AG04450 (cell line): ENCODE data around the gene PPY. TPM values are rescaled to one million over a fixed set of nuclear protein-coding genes. Genes with fewer than 3 reads are reported as not detected.

Experiments
- CTCF ChIA-PET: fragments of 300-600, 350-600 bp; formaldehyde crosslinking; extraction: SDS; loops from one replicate; lab custom pipeline; 2022; ENCODE audit warnings: antibody characterized with exemption, inconsistent platforms; lab: Charles Lee
- POLR2A ChIA-PET: fragments of 350-600 bp; formaldehyde crosslinking; extraction: SDS; loops from one replicate; lab custom pipeline; 2021; ENCODE audit warnings: antibody characterized with exemption, inconsistent platforms; lab: Yijun Ruan, JAX
- DNase-seq: peaks from one replicate; pipeline ENCODE4 v3.0.0-alpha.2; 2011; ENCODE audit warnings: low read depth, low spot score
- H3K27ac ChIP-seq: one replicate; pipeline ENCODE4 v1.5.1; 2012; ENCODE audit warnings: low read depth, low read length, control low read depth
- H3K27me3 ChIP-seq: one replicate; pipeline ENCODE4 v1.6.0; 2012; ENCODE audit warnings: low read length; ENCODE audit not compliant: control insufficient read depth, insufficient read depth
- H3K4me3 ChIP-seq: 2 replicates; pipeline ENCODE4 v1.5.1; 2011; ENCODE audit warnings: mild to moderate bottlenecking, low read depth, low read length, control low read depth
- H3K9me3 ChIP-seq: 2 replicates; pipeline ENCODE4 v1.5.1; 2012; ENCODE audit warnings: low read length; ENCODE audit not compliant: control insufficient read depth, insufficient read depth
- polyA plus RNA-seq: library from polyadenylated mRNA; depleted of rRNA; stranded (reverse); fragments of >200 nt; gene quantifications from 2 replicates; pipeline ENCODE4 v1.2.3, GENCODE V29; 2011
- TF ChIP-seq, protein P1 (sequence below): IDR thresholded peaks from 2 replicates; pipeline ENCODE4 v1.5.1; 2011; ENCODE audit warnings: low read depth, low read length, control low read depth, inconsistent platforms

Gene PPY
- polyA plus RNA-seq, 1 experiment: not detected

DNA sequence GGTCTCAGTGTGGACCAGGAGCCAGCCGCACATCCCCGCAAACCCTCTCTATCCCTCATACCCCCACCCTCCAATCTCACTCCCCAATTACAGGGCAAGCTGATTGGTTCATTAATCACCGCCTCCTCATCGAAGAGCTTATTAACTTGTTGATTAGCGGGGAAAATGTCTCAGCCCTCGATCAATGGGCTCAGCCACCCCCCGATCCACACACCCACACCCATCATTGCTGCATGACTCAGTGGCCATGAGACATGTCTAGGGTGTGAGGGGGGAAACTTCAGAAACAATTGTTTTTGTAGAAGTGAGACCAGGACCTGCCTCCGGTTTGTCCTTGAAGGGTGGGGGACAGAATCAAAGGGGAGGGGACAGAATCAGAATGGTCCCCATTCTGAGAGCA lies 13.9 kb upstream of the PPY start:
- Histone ChIP-seq H3K27me3 (peaks cover 50% of the 10 kb centered on the region), H3K4me3 (no peak overlapping the region), H3K27ac (no peak overlapping the region), H3K9me3 (peaks cover 8% of the 10 kb centered on the region; the same call in 1 of the 2 replicates)
- ChIA-PET POLR2A (no interaction called here), CTCF (interaction anchor here (0.9 to 1.0 kb wide), 2 partner anchors 13 to 28 kb away, joined by 3 to 4 read pairs; no protein-coding TSS in a partner anchor)
- DNase-seq: no peak
- TF ChIP-seq, protein P1, sequence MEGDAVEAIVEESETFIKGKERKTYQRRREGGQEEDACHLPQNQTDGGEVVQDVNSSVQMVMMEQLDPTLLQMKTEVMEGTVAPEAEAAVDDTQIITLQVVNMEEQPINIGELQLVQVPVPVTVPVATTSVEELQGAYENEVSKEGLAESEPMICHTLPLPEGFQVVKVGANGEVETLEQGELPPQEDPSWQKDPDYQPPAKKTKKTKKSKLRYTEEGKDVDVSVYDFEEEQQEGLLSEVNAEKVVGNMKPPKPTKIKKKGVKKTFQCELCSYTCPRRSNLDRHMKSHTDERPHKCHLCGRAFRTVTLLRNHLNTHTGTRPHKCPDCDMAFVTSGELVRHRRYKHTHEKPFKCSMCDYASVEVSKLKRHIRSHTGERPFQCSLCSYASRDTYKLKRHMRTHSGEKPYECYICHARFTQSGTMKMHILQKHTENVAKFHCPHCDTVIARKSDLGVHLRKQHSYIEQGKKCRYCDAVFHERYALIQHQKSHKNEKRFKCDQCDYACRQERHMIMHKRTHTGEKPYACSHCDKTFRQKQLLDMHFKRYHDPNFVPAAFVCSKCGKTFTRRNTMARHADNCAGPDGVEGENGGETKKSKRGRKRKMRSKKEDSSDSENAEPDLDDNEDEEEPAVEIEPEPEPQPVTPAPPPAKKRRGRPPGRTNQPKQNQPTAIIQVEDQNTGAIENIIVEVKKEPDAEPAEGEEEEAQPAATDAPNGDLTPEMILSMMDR: no peak

DNA sequence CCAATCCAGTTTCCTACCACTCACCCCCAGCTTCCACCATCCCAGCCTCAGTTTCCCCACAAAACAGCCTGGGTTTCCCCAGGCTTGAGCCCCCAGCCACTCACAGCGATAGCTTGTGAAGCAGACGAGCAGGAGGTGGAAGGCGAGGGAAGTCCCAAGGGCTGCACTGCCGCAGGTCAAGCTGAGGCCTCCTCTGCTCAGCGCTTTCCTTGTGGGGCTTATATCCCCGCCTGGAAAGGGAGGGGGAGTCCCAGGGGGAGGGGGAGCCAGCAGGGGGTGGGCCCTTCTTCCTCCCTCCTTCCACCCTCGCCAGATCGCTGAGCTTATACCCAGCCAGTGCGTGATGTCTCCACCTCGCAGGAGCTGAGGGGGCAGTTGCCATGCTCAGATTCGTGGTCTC lies 11.5 kb upstream of the PPY start, which contains the start of gene PYY:
TSS of gene PYY (minus strand) at position 195 of the 400 bp plus-strand sequence. CDS start 457 bp downstream, outside the sequence.
- H3K9me3 ChIP-seq: peaks cover 8% of the 10 kb centered on the region; the same call in 1 of the 2 replicates
- TF ChIP-seq, protein P1: no peak
- H3K27ac ChIP-seq: no peak within 1 kb of the TSS
- H3K4me3 ChIP-seq: no peak within 1 kb of the TSS
- peaks cover 66% of the 10 kb centered on the region for H3K27me3 ChIP-seq
- POLR2A ChIA-PET: interaction anchor here (0.7 kb wide), 1 partner anchor 75 kb away, joined by 3 read pairs; no protein-coding TSS in a partner anchor
- CTCF ChIA-PET: interaction anchor here (0.7 to 1.4 kb wide), 2 partner anchors 10 to 11 kb away, joined by 3 to 5 read pairs; no protein-coding TSS in a partner anchor
- DNase-seq: no peak

DNA sequence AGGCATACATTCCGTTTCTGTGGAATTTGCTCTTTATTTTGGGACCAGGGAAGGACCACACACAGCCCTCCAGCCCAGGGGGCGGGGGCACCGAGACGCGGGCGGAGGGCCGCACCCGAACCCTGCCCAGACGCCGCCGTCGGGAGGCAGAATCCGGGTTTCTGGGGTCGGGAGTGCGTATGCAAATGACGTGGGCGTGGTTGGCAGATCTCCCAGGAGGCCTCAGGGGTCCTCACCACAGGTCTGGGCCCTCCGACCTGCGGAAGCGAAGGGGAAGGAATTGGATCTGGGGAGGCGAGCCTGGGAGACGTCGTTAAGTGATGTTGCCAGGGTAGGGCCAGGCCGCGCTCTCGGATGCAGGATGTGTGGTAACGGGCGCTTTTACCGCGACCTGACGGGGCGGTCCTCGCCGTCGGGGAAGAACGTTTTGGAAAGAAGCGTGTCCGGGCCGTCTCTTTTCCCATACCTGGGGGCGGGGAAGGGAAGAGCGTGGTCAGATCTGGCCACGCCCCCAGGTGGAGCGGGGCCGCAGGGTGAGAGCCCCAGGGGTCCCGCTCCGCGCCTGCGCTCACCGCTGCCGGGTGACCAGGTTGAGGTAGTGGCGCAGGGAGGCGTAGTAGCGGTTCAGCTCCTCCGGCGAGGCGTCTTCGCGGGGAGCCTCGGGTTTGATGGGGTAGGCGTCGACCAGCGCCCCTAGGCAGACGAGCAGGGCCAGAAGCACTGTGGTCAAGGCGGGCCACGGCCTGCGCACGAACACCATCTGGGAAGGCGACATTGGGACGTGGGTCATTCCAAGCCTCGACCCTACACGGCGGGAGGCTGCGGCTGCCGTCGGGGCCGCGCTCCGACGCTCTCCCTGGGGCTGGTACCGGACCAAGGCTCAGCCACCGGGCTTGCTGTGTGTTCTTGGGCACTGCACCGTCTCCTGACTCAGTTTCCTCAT lies 10.7 kb upstream of the PPY start:
- Histone ChIP-seq H3K27me3 (peaks cover 66% of the 10 kb centered on the region), H3K9me3 (peaks cover 8% of the 10 kb centered on the region; the same call in 1 of the 2 replicates), H3K4me3 (no peak overlapping the region), H3K27ac (no peak overlapping the region)
- DNase-seq: no peak
- TF ChIP-seq, protein P1: no peak
- CTCF ChIA-PET: interaction anchor here (0.7 to 1.1 kb wide), 2 partner anchors 10 kb away, joined by 3 to 5 read pairs; no protein-coding TSS in a partner anchor
- POLR2A ChIA-PET: interaction anchor here (0.7 kb wide), 1 partner anchor 75 kb away, joined by 3 read pairs; no protein-coding TSS in a partner anchor

DNA sequence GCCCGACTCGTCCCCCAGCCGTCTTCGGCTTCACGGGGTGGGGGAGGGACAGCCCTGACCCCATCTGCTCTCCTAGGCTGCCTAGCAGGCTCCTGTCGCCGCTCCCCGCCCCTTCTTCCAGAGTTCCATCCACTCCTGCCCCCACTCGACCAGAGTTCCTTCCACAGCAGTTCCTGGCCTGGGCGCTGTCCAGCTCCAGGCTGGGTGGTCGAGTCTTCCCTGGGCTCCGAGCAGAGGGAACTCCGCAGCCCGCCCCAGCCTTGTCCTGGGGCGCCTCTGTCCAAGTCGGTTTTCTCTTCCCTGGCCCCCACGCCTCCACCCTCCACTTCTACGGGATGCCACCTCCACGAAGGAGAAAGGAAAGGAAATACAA lies 10.1 kb upstream of the PPY start:
- ChIA-PET CTCF (interaction anchor here (1.1 kb wide), 1 partner anchor 9 kb away, joined by 5 read pairs; no protein-coding TSS in a partner anchor), POLR2A (no interaction called here)
- no peak overlapping the region for H3K27ac ChIP-seq
- DNase-seq: no peak
- no peak overlapping the region for H3K4me3 ChIP-seq
- TF ChIP-seq, protein P1: no peak
- H3K27me3 ChIP-seq: peaks cover 66% of the 10 kb centered on the region
- peaks cover 8% of the 10 kb centered on the region; the same call in 1 of the 2 replicates for H3K9me3 ChIP-seq
